Tibial nerve (tissue), 4 donors: ENCODE results near the gene PTPRJ. TPM values are rescaled to one million over a fixed set of nuclear protein-coding genes. Genes with fewer than 3 reads are reported as not detected.
A peak's percentile ranks its signal among the peaks of the same experiment; 100 is the strongest.

Source experiments
- DNase-seq, 2 donors: peaks; one replicate each; pipeline ENCODE4 v3.0.0-alpha.2; 2019; ENCODE audit warnings: low spot score in 2 of 2
- H3K27ac ChIP-seq, 4 donors: fragments of 200-600 bp; sonication (generic) in 3 of 4; one replicate each; pipeline ENCODE4 v1.5.1; 2017 to 2019; ENCODE audit warnings: mild to moderate bottlenecking in 1 of 4
- H3K27me3 ChIP-seq, 2 donors: fragments of 200-600 bp; sonication (generic) in 1 of 2; one replicate each; pipeline versions ENCODE4 v1.5.1 to v1.6.0; 2017 to 2019
- H3K36me3 ChIP-seq, 3 donors: fragments of 200-600 bp; sonication (generic); one replicate each; pipeline ENCODE4 v1.5.1; 2018 to 2019
- H3K4me1 ChIP-seq, 4 donors: fragments of 200-600 bp; sonication (generic) in 3 of 4; one replicate each; pipeline ENCODE4 v1.5.1; 2017 to 2019
- H3K4me3 ChIP-seq, 4 donors: fragments of 200-600 bp; sonication (generic) in 3 of 4; one replicate each; pipeline ENCODE4 v1.5.1; 2017 to 2019; ENCODE audit warnings: mild to moderate bottlenecking in 1 of 4, moderate library complexity in 1 of 4
- H3K9me3 ChIP-seq, 4 donors: fragments of 200-600 bp; sonication (generic) in 3 of 4; one replicate each; pipeline ENCODE4 v1.5.1; 2017 to 2019
- CTCF ChIP-seq, 5 experiments: fragments of 200-600 bp in 3 of 5; fragments of 450-650 bp in 2 of 5; sonication (generic) in 3 of 5; IDR thresholded peaks; one replicate each; pipeline ENCODE4 v1.5.1; 2016 to 2019; ENCODE audit warnings: antibody characterized with exemption in 5 of 5, mild to moderate bottlenecking in 3 of 5, moderate library complexity in 2 of 5
- EP300 ChIP-seq, 2 donors: sonication (generic); formaldehyde crosslinking; IDR thresholded peaks; one replicate each; pipeline ENCODE4 v1.6.1; 2017; ENCODE audit warnings: antibody characterized with exemption in 2 of 2, mild to moderate bottlenecking in 1 of 2
- POLR2A ChIP-seq, 2 donors: fragments of 450-650 bp; IDR thresholded peaks; one replicate each; pipeline ENCODE4 v1.6.1; 2017; ENCODE audit warnings: antibody characterized with exemption in 2 of 2, mild to moderate bottlenecking in 2 of 2, moderate library complexity in 2 of 2
- WGBS, 2 donors: methylation state at CpG; one replicate each; pipeline ENCODE4 v1.1.5; 2018; 5-methylcytosine and 5-hydroxymethylcytosine counted together
- total RNA-seq, 4 donors: library from RNA; depleted of rRNA; stranded (reverse); fragments of >200 nt; gene quantifications; one replicate each; pipeline ENCODE4 v1.1.0, GENCODE V29; 2016

PTPRJ gene
- total RNA-seq, 4 donors from 2014 or later: 20.5 to 24.3 (median 22.3) TPM

DNA sequence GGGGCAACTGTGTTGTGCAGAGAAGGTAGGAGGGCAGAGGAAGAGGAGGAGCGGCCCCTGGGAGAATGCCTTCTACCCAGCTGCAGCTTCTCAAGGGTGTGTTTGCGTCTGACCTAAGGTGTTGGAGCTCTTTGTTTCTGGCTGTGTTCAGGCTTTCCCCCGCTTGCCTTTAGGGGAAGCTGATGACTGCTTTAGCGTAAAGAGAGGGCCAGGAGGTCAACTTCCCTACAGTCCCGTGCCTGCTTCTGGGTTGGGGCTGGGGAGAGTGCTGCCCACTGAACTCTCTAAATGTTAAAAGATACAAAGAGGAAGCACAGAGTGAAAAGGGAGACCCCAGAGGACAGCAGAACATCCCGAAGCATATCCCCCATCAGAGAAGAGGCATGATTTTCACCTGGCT lies 99.2 kb downstream of the PTPRJ start:
- 61 to 63% methylated on average over 6 of the region's 6 CpGs for WGBS, 2 donors
- DNase-seq: no peak
- H3K27ac ChIP-seq: no peak overlapping the region
- peaks cover 0 to 75% (median 13%) of the 10 kb centered on the region in 4 donors for H3K4me1 ChIP-seq
- H3K27me3 ChIP-seq: no peaks in the 10 kb centered on the region
- no peaks in the 10 kb centered on the region for H3K36me3 ChIP-seq
- TF ChIP-seq POLR2A (IDR thresholded peaks at IDR 0.05): no peak
- no peak for TF ChIP-seq CTCF (IDR thresholded peaks at IDR 0.05)
- TF ChIP-seq EP300 (IDR thresholded peaks at IDR 0.05): no peak
- no peak overlapping the region for H3K4me3 ChIP-seq
- H3K9me3 ChIP-seq: no peaks in the 10 kb centered on the region

DNA sequence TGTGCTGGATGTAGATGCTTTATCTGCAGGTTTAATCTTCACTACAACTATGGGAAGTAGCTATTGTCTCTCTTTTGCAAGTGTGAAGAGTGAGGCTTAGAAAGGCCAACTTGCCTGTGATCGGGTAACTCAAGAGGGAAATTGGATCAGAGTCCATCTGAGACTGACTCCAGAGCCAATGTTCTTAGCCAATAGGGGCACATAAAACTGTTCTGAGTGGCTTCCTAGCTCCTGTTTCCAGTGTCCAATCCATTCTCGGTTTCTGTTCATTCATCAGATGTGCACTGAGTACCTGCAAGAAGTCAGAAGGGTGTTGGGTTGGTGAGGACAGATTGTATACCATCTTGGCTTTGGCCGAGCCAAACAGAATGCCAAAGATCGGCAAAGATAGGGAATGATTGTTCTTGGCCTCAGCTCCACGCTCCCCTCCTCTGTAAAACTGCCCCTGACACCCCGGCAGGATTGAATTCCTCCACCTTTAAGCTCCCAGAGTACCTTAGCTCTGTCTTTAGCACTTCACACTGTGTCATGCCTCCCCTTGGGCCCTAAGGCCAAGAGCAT lies 100.0 kb downstream of the PTPRJ start:
- Histone ChIP-seq H3K4me1 (peaks cover 0 to 68% (median 13%) of the 10 kb centered on the region in 4 donors), H3K36me3 (no peaks in the 10 kb centered on the region), H3K9me3 (no peaks in the 10 kb centered on the region), H3K27me3 (no peaks in the 10 kb centered on the region), H3K27ac (peak overlapping the region in 1 of 4 donors; percentile 21), H3K4me3 (no peak overlapping the region)
- no peak for DNase-seq
- 82 to 86% methylated on average over 6 of the region's 6 CpGs for WGBS, 2 donors
- no peak for TF ChIP-seq EP300 (IDR thresholded peaks at IDR 0.05)
- TF ChIP-seq POLR2A (IDR thresholded peaks at IDR 0.05): no peak
- TF ChIP-seq CTCF (IDR thresholded peaks at IDR 0.05): no peak

DNA sequence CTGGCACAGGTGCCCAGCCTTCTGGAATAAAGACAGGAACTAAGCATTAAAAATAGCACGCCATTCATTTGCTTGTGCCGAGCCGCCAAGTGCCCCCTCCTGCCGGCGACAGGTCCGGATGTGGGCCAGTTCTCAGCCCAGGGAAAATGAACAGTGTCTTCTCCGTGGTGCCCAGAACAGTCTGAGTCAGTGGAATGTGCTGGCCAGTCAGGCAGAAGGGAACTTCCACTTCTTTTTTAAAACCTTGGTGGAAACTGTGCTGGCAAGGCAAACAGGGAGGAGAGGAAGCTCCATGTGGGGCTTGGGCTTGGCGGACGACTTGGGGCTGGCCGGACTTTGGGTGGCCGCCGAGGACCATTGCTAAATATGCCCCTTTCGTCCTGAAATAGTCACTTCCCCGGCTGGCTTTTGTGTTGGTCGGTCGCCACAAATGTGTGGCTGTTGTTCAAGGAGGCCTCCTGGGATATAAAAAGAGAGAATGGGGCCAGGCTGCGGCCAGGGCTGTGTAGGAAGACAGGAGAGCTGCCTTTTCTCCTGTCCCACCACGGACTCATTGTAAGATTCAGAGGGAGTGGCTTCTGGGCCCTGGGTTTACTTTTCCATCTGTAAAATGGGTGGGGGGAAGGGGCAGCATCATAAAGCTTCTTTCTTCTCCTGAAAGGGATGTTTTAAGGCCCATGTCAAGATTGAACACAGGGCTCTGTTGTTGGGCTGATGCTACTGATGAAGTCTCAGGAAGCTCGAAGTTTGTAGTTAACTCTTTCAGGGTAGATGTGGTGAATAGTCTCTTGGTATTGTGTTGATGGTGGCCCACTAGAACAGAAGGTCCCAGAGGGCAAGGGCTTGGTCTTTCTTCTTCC lies 101.0 kb downstream of the PTPRJ start:
- H3K4me3 ChIP-seq: no peak overlapping the region
- WGBS, 2 donors: 8 to 19% methylated on average over 19 of the region's 19 CpGs
- H3K27ac ChIP-seq: peak overlapping the region in 2 of 4 donors; percentile 12 to 21
- H3K27me3 ChIP-seq: no peaks in the 10 kb centered on the region
- peaks cover 0 to 65% (median 13%) of the 10 kb centered on the region in 4 donors for H3K4me1 ChIP-seq
- no peaks in the 10 kb centered on the region for H3K9me3 ChIP-seq
- peak; percentile 57 to 68 for DNase-seq
- TF ChIP-seq EP300 (IDR thresholded peaks at IDR 0.05) (peak in 1 of 2 donors; percentile 80), POLR2A (IDR thresholded peaks at IDR 0.05) (no peak)
- no peaks in the 10 kb centered on the region for H3K36me3 ChIP-seq

- H3K27ac ChIP-seq: no peak overlapping the region
- TF ChIP-seq CTCF (IDR thresholded peaks at IDR 0.05) (no peak), POLR2A (IDR thresholded peaks at IDR 0.05) (no peak), EP300 (IDR thresholded peaks at IDR 0.05) (no peak)
- H3K9me3 ChIP-seq: no peaks in the 10 kb centered on the region
- WGBS, 2 donors: 88 to 92% methylated on average over 2 of the region's 2 CpGs
- no peaks in the 10 kb centered on the region for H3K36me3 ChIP-seq
- H3K27me3 ChIP-seq: no peaks in the 10 kb centered on the region
- H3K4me3 ChIP-seq: no peak overlapping the region
- H3K4me1 ChIP-seq: peaks cover 0 to 63% (median 14%) of the 10 kb centered on the region in 4 donors
- DNase-seq: no peak
Measured at GRCh38 chr11:48082771-48083170, 102.4 kb downstream of the PTPRJ start.

DNA sequence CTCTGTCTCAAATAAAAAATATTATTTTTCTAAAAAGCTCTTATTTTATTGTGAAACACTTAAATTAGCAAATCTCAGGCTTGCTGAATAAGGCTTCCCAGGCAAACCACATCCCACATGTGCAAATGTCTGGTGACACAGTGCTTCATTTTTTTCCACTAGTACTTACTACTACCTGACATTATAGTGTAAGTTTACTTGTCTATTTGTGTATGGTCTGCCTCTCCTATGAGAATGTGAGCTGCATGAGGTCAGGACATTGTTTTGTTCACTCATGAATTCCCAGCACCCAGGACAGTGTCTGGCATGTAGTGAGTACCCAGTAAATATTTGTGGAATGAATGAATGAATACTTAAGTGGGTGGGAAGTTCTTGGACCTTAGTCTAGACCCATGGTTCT lies 103.1 kb downstream of the PTPRJ start:
- no peaks in the 10 kb centered on the region for H3K36me3 ChIP-seq
- no peak overlapping the region for H3K27ac ChIP-seq
- no peaks in the 10 kb centered on the region for H3K27me3 ChIP-seq
- no peaks in the 10 kb centered on the region for H3K9me3 ChIP-seq
- peaks cover 0 to 63% (median 19%) of the 10 kb centered on the region in 4 donors for H3K4me1 ChIP-seq
- DNase-seq: no peak
- H3K4me3 ChIP-seq: no peak overlapping the region
- TF ChIP-seq EP300 (IDR thresholded peaks at IDR 0.05) (peak in 1 of 2 donors; percentile 22), POLR2A (IDR thresholded peaks at IDR 0.05) (no peak), CTCF (IDR thresholded peaks at IDR 0.05) (no peak)
